GM12878 (cell line): ENCODE data around the gene RUSC1. TPM values are rescaled to one million over a fixed set of nuclear protein-coding genes. Genes with fewer than 3 reads are reported as not detected.
A peak's percentile ranks its signal among the peaks of the same experiment; 100 is the strongest.

Experiments
- ATF7 ChIP-seq: fragments of 450-650 bp; IDR thresholded peaks from 2 replicates; pipeline ENCODE4 v1.6.1; 2016; ENCODE audit warnings: low read depth, mild to moderate bottlenecking
- BACH1 ChIP-seq: fragments of 450-650 bp; IDR thresholded peaks from 2 replicates; pipeline ENCODE4 v1.6.1; 2017; ENCODE audit warnings: mild to moderate bottlenecking, borderline replicate concordance
- BCL11A ChIP-seq: IDR thresholded peaks from 2 replicates; pipeline ENCODE4 v1.6.1; 2011; ENCODE audit warnings: low read depth, low read length
- FOXK2 ChIP-seq: fragments of 450-650 bp; IDR thresholded peaks from 2 replicates; pipeline ENCODE4 v1.6.1; 2017; ENCODE audit warnings: mild to moderate bottlenecking, moderate library complexity
- HDAC6 ChIP-seq: fragments of 200-600 bp; sonication (generic); IDR thresholded peaks from one replicate; pipeline ENCODE4 v1.8.0; 2017; ENCODE audit warnings: antibody characterized with exemption; ENCODE audit not compliant: unreplicated experiment
- IKZF1 ChIP-seq: fragments of 450-650 bp; conservative IDR thresholded peaks from 2 replicates; pipeline ENCODE4 v1.6.1; 2017; ENCODE audit warnings: antibody characterized with exemption, mild to moderate bottlenecking
- KAT2A ChIP-seq: conservative IDR thresholded peaks from 2 replicates; pipeline ENCODE4 v1.6.1; 2011; ENCODE audit warnings: low read depth, low read length; ENCODE audit not compliant: control insufficient read depth
- MEF2B ChIP-seq: fragments of 450-650 bp; IDR thresholded peaks from 2 replicates; pipeline ENCODE4 v1.6.1; 2018; ENCODE audit warnings: mild to moderate bottlenecking, moderate library complexity; ENCODE audit not compliant: partially characterized antibody, poor library complexity, severe bottlenecking
- MXI1 ChIP-seq: fragments of 150-350 bp; IDR thresholded peaks from 2 replicates; pipeline ENCODE4 v1.6.1; 2011; ENCODE audit warnings: low read depth, mild to moderate bottlenecking, inconsistent platforms, low read length, improper control_type of control experiment
- NFXL1 ChIP-seq: fragments of 450-650 bp; IDR thresholded peaks from 2 replicates; pipeline ENCODE4 v1.6.1; 2017; ENCODE audit warnings: antibody characterized with exemption, mild to moderate bottlenecking, borderline replicate concordance
- PAX5 ChIP-seq: IDR thresholded peaks from 2 replicates; pipeline ENCODE4 v1.6.1; 2011; ENCODE audit warnings: low read depth, low read length, borderline replicate concordance
- RBBP5 ChIP-seq: fragments of 200-600 bp; sonication (generic); conservative IDR thresholded peaks from 2 replicates; pipeline ENCODE4 v1.6.1; 2016
- SKIL ChIP-seq: fragments of 450-650 bp; IDR thresholded peaks from 2 replicates; pipeline ENCODE4 v1.6.1; 2017; ENCODE audit warnings: mild to moderate bottlenecking, low read depth, inconsistent platforms; ENCODE audit not compliant: poor library complexity, severe bottlenecking
- SREBF2 ChIP-seq: IDR thresholded peaks from 2 replicates; pipeline ENCODE4 v1.6.1; 2012; ENCODE audit warnings: mild to moderate bottlenecking, low read length
- YBX1 ChIP-seq: fragments of 450-650 bp; IDR thresholded peaks from 2 replicates; pipeline ENCODE4 v1.6.1; 2016; ENCODE audit warnings: antibody characterized with exemption
- ZNF217 ChIP-seq: fragments of 450-650 bp; IDR thresholded peaks from 2 replicates; pipeline ENCODE4 v1.6.1; 2017; ENCODE audit warnings: antibody characterized with exemption, mild to moderate bottlenecking
- polyA plus RNA-seq, 11 experiments: library from polyadenylated mRNA; depleted of rRNA in 4 of 11; unstranded in 6 of 11; stranded (reverse) in 5 of 11; fragments of >200 nt; fragmentation: Nextera tagmentation in 4 of 11; fragmentation: Illumina TruSeq in 1 of 11; extraction: Ambion mirVana in 4 of 11; extraction: Trizol in 1 of 11; gene quantifications; 1 replicate in 1 of 11; 2 replicates in 10 of 11; pipeline versions ENCODE4 v1.2.1 to v1.2.3, GENCODE V29; 2011 to 2016; ENCODE audit warnings: inconsistent platforms in 2 of 11, missing spikeins in 2 of 11, low read depth in 1 of 11
- total RNA-seq, 4 experiments: library from RNA; depleted of rRNA in 3 of 4; stranded (reverse); fragments of >200 nt in 3 of 4; fragmentation: Illumina TruSeq in 1 of 4; extraction: Trizol in 1 of 4; gene quantifications; 2 replicates each; pipeline versions ENCODE4 v1.2.1 to v1.2.3, GENCODE V29; 2013 to 2021
- TF ChIP-seq, protein P1 (sequence below): IDR thresholded peaks from 2 replicates; pipeline ENCODE4 v1.6.1; 2012; ENCODE audit warnings: low read depth, low read length, improper control_type of control experiment
- TF ChIP-seq, protein P2 (sequence below): IDR thresholded peaks from 2 replicates; pipeline ENCODE4 v1.6.1; 2012; ENCODE audit warnings: low read depth, low read length, improper control_type of control experiment
- TF ChIP-seq, protein P3 (sequence below): IDR thresholded peaks from 2 replicates; pipeline ENCODE4 v1.6.1; 2011; ENCODE audit warnings: borderline replicate concordance, low read depth, mild to moderate bottlenecking, moderate library complexity, low read length; ENCODE audit not compliant: insufficient read depth, poor library complexity, severe bottlenecking
- TF ChIP-seq, protein P4 (sequence below): fragments of 450-650 bp; IDR thresholded peaks from 2 replicates; pipeline ENCODE4 v1.6.1; 2017; ENCODE audit warnings: mild to moderate bottlenecking, moderate library complexity

The RUSC1 gene
- total and polyA plus RNA-seq, 10 of the 15 experiments (the other 5 are each of a cell fraction or from before 2014, with no cell fraction given): 1.1 to 23.7 (median 12.3) TPM

GRCh38 chr1:155273343-155274245 lies 47.1 kb upstream of the RUSC1 start, which contains the start of gene CLK2 (continued):
- TF ChIP-seq, protein P1, sequence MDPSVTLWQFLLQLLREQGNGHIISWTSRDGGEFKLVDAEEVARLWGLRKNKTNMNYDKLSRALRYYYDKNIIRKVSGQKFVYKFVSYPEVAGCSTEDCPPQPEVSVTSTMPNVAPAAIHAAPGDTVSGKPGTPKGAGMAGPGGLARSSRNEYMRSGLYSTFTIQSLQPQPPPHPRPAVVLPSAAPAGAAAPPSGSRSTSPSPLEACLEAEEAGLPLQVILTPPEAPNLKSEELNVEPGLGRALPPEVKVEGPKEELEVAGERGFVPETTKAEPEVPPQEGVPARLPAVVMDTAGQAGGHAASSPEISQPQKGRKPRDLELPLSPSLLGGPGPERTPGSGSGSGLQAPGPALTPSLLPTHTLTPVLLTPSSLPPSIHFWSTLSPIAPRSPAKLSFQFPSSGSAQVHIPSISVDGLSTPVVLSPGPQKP: peak; percentile 72; the same call in 1 of the 2 replicates
- TF ChIP-seq, protein P2, sequence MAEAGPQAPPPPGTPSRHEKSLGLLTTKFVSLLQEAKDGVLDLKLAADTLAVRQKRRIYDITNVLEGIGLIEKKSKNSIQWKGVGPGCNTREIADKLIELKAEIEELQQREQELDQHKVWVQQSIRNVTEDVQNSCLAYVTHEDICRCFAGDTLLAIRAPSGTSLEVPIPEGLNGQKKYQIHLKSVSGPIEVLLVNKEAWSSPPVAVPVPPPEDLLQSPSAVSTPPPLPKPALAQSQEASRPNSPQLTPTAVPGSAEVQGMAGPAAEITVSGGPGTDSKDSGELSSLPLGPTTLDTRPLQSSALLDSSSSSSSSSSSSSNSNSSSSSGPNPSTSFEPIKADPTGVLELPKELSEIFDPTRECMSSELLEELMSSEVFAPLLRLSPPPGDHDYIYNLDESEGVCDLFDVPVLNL: no peak
- TF ChIP-seq BACH1 (peak; percentile 18; the same call in 1 of the 2 replicates), HDAC6 (no peak), ZNF217 (no peak), NFXL1 (no peak), MEF2B (peak; percentile 59), RBBP5 (no peak), BCL11A (no peak), SKIL (no peak), SREBF2 (no peak), ATF7 (no peak), FOXK2 (no peak), IKZF1 (peak; percentile 68), YBX1 (no peak), PAX5 (0 out of 2 replicates have a peak, but pooled peaks have one; percentile 29), MXI1 (peak; percentile 94), KAT2A (no peak)
- TF ChIP-seq, protein P3, sequence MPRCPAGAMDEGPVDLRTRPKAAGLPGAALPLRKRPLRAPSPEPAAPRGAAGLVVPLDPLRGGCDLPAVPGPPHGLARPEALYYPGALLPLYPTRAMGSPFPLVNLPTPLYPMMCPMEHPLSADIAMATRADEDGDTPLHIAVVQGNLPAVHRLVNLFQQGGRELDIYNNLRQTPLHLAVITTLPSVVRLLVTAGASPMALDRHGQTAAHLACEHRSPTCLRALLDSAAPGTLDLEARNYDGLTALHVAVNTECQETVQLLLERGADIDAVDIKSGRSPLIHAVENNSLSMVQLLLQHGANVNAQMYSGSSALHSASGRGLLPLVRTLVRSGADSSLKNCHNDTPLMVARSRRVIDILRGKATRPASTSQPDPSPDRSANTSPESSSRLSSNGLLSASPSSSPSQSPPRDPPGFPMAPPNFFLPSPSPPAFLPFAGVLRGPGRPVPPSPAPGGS: no peak
- TF ChIP-seq, protein P4, sequence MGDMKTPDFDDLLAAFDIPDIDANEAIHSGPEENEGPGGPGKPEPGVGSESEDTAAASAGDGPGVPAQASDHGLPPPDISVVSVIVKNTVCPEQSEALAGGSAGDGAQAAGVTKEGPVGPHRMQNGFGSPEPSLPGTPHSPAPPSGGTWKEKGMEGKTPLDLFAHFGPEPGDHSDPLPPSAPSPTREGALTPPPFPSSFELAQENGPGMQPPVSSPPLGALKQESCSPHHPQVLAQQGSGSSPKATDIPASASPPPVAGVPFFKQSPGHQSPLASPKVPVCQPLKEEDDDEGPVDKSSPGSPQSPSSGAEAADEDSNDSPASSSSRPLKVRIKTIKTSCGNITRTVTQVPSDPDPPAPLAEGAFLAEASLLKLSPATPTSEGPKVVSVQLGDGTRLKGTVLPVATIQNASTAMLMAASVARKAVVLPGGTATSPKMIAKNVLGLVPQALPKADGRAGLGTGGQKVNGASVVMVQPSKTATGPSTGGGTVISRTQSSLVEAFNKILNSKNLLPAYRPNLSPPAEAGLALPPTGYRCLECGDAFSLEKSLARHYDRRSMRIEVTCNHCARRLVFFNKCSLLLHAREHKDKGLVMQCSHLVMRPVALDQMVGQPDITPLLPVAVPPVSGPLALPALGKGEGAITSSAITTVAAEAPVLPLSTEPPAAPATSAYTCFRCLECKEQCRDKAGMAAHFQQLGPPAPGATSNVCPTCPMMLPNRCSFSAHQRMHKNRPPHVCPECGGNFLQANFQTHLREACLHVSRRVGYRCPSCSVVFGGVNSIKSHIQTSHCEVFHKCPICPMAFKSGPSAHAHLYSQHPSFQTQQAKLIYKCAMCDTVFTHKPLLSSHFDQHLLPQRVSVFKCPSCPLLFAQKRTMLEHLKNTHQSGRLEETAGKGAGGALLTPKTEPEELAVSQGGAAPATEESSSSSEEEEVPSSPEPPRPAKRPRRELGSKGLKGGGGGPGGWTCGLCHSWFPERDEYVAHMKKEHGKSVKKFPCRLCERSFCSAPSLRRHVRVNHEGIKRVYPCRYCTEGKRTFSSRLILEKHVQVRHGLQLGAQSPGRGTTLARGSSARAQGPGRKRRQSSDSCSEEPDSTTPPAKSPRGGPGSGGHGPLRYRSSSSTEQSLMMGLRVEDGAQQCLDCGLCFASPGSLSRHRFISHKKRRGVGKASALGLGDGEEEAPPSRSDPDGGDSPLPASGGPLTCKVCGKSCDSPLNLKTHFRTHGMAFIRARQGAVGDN: peak; percentile 91
